Measurements from ENCODE around the gene PLCD4. TPM values are rescaled to one million over a fixed set of nuclear protein-coding genes. Genes with fewer than 3 reads are reported as not detected.

Gene PLCD4
- total RNA-seq, 1 donor, result 1.2 TPM

GRCh38 chr2:218671654-218672566 lies 64.2 kb downstream of the PLCD4 start, which contains the start of the genes RNF25 and STK36:
Gene RNF25 (minus strand): TSS chr2:218672002. CDS start chr2:218671970, 32 bp downstream.
Gene STK36 (plus strand): TSS chr2:218672086. CDS start chr2:218672830, 744 bp downstream.
- peak; percentile 91 for DNase-seq (ENCODE audit: low read depth)
- H3K4me3 ChIP-seq (ENCODE audit: low read depth, low read length), result peak within 1 kb of the TSS; percentile 99
- no peak for TF ChIP-seq CTCF (IDR thresholded peaks at IDR 0.05; ENCODE audit: insufficient read depth, low read length)

GRCh38 chr2:218679119-218679518 lies 71.4 kb downstream of the PLCD4 start:
- DNase-seq (ENCODE audit: low read depth), result no peak
- no peak for TF ChIP-seq CTCF (IDR thresholded peaks at IDR 0.05; ENCODE audit: insufficient read depth, low read length)
- no peak overlapping the region for H3K4me3 ChIP-seq (ENCODE audit: low read depth, low read length)

- H3K4me3 ChIP-seq (ENCODE audit: low read depth, low read length), result no peak overlapping the region
- no peak for TF ChIP-seq CTCF (IDR thresholded peaks at IDR 0.05; ENCODE audit: insufficient read depth, low read length)
- DNase-seq (ENCODE audit: low read depth), result no peak
Observed at GRCh38 chr2:218680061-218680460, 72.4 kb downstream of the PLCD4 start.

Small RNA genes within 50 kb of the gene (small RNA-seq; reads per million reads assigned to genes)
- not detected for gene RNU6-136P

Other genes starting within 250 kb of the PLCD4 start
- 0.09 and 0.33 TPM in 2 replicates for gene SLC11A1, start 225.6 kb upstream of the PLCD4 start, total RNA-seq (ENCODE audit: low replicate concordance)
- 53.6 and 70.4 TPM in 2 replicates for gene CTDSP1, start 208.0 kb upstream of the PLCD4 start, total RNA-seq (ENCODE audit: low replicate concordance)
- not detected in 2 replicates for gene VIL1, start 188.8 kb upstream of the PLCD4 start, total RNA-seq (ENCODE audit: low replicate concordance)
- gene USP37, start 39.5 kb upstream of the PLCD4 start, total RNA-seq (ENCODE audit: low replicate concordance), result 14.8 and 16.1 TPM in 2 replicates
- gene CNOT9, start 39.1 kb upstream of the PLCD4 start, total RNA-seq (ENCODE audit: low replicate concordance), result 32.9 and 77.0 TPM in 2 replicates
- gene ZNF142, start 51.7 kb downstream of the PLCD4 start, total RNA-seq (ENCODE audit: low replicate concordance), result 4.5 and 17.8 TPM in 2 replicates
- gene BCS1L, start 51.8 kb downstream of the PLCD4 start, total RNA-seq (ENCODE audit: low replicate concordance), result 33.3 and 45.3 TPM in 2 replicates
- gene RNF25, start 64.1 kb downstream of the PLCD4 start, total RNA-seq (ENCODE audit: low replicate concordance), result 6.5 and 26.2 TPM in 2 replicates
- 31.0 and 65.6 TPM in 2 replicates for gene STK36, start 64.2 kb downstream of the PLCD4 start, total RNA-seq (ENCODE audit: low replicate concordance)
- gene TTLL4, start 102.9 kb downstream of the PLCD4 start, total RNA-seq (ENCODE audit: low replicate concordance), result 12.4 and 14.2 TPM in 2 replicates
- gene CYP27A1, start 174.2 kb downstream of the PLCD4 start, total RNA-seq (ENCODE audit: low replicate concordance), result 10.5 and 42.8 TPM in 2 replicates
- gene PRKAG3, start 223.9 kb downstream of the PLCD4 start, total RNA-seq (ENCODE audit: low replicate concordance), result 0.18 and 0.41 TPM in 2 replicates